ENCODE results near the gene IAPP. TPM values are rescaled to one million over a fixed set of nuclear protein-coding genes. Genes with fewer than 3 reads are reported as not detected.

IAPP gene
- total RNA-seq, 1 experiment from 2014 or later = not detected

- ChIA-PET RAD21 (ENCODE audit: low non-redundant PET in 1 of 2, low total read pairs in 2 of 2, uncharacterized antibody in 2 of 2, unreplicated experiment in 2 of 2) (no interaction called here), CTCF (no interaction called here), POLR2A (no interaction called here)
- no peaks in the 10 kb centered on the region for H3K27me3 ChIP-seq (ENCODE audit: insufficient read depth, low read length)
- DNase-seq (ENCODE audit: low read depth, low spot score) (no peak), ATAC-seq (no peak)
- H2AFZ ChIP-seq (ENCODE audit: low read depth, low read length, poor library complexity, severe bottlenecking) = no peak overlapping the region
- no peak overlapping the region for H3K4me2 ChIP-seq (ENCODE audit: low read length)
- H3K27ac ChIP-seq (ENCODE audit: low read depth, low read length) = no peak overlapping the region
- no peaks in the 10 kb centered on the region for H3K36me3 ChIP-seq (ENCODE audit: control insufficient read depth in 1 of 2, insufficient read depth in 2 of 2, low read length in 2 of 2)
- no peak overlapping the region for H3K4me3 ChIP-seq (replicated peaks in 1 of 2; ENCODE audit: low read depth in 1 of 2, low read length in 2 of 2)
- H3K9me3 ChIP-seq (ENCODE audit: control insufficient read depth in 1 of 2, insufficient read depth in 1 of 2, low read depth in 1 of 2, low read length in 2 of 2) = no peaks in the 10 kb centered on the region
- H3K4me1 ChIP-seq (ENCODE audit: control insufficient read depth in 1 of 2, insufficient read depth in 2 of 2, low read length in 2 of 2) = no peaks in the 10 kb centered on the region
- no peaks in the 10 kb centered on the region for H3K9me2 ChIP-seq (ENCODE audit: insufficient read depth)
- BruUV-seq (replicated peaks) = no TSS peak
- no peaks in the 10 kb centered on the region for H3K79me2 ChIP-seq (ENCODE audit: insufficient read depth, low read length)
- TF ChIP-seq FOSL1 (IDR thresholded peaks at IDR 0.05; ENCODE audit: low read depth) = no peak
- no peak for TF ChIP-seq EGR1 (IDR thresholded peaks at IDR 0.05; ENCODE audit: low read depth)
- no peak for TF ChIP-seq CBX3 (IDR thresholded peaks at IDR 0.05; ENCODE audit: low read depth)
- no peak for TF ChIP-seq CEBPB (IDR thresholded peaks at IDR 0.05; ENCODE audit: low read depth)
- no peak for TF ChIP-seq REST (IDR thresholded peaks at IDR 0.05; ENCODE audit: low read depth)
- no peak for TF ChIP-seq SIN3A (IDR thresholded peaks at IDR 0.05; ENCODE audit: low read depth)
- no peak for TF ChIP-seq EZH2phosphoT487 (IDR thresholded peaks at IDR 0.05; ENCODE audit: borderline replicate concordance)
- no peak for TF ChIP-seq YY1 (IDR thresholded peaks at IDR 0.05; ENCODE audit: extremely low read depth, insufficient replicate concordance, low read depth, low read length)
- no peak for TF ChIP-seq ATF3 (IDR thresholded peaks at IDR 0.05)
- TF ChIP-seq POLR2A (IDR thresholded peaks at IDR 0.05; ENCODE audit: borderline replicate concordance, extremely low read depth, insufficient read depth, insufficient read length) = no peak
- no peak for TF ChIP-seq ZFX (IDR thresholded peaks at IDR 0.05)
- TF ChIP-seq JUND (IDR thresholded peaks at IDR 0.05) = no peak
- TF ChIP-seq RAD21 (IDR thresholded peaks at IDR 0.05; ENCODE audit: low read depth) = no peak
- TF ChIP-seq TCF7L2 (IDR thresholded peaks at IDR 0.05; ENCODE audit: borderline replicate concordance, extremely low read depth, insufficient read depth, insufficient read length) = no peak
- TF ChIP-seq ELF1 (IDR thresholded peaks at IDR 0.05; ENCODE audit: borderline replicate concordance, low read depth) = no peak
- no peak for TF ChIP-seq ZBTB33 (IDR thresholded peaks at IDR 0.05; ENCODE audit: extremely low read depth, insufficient replicate concordance, low read length)
- no peak for TF ChIP-seq POLR2AphosphoS5 (IDR thresholded peaks at IDR 0.05; ENCODE audit: low read depth, low read length)
- TF ChIP-seq ZNF274 (IDR thresholded peaks at IDR 0.05; ENCODE audit: low read depth, low read length) = no peak
- no peak for TF ChIP-seq SP1 (IDR thresholded peaks at IDR 0.05; ENCODE audit: low read depth)
- TF ChIP-seq MAX (IDR thresholded peaks at IDR 0.05) = no peak
- H3K9ac ChIP-seq (ENCODE audit: low read length) = no peak overlapping the region
- intact Hi-C loops (cut with micrococcal nuclease) = no loop called here
- no peaks in the 10 kb centered on the region for H4K20me1 ChIP-seq (ENCODE audit: insufficient read depth)
These were observed 18.8 kb upstream of the IAPP start for GRCh38 chr12:21353948-21354347.
